ENCODE measurements around the gene ALK.

Gene ALK

GRCh38 chr2:29218550-29219125 lies 702.7 kb downstream of the ALK start:
- ATAC-seq (ENCODE audit: insufficient read depth, low read depth) (no peak), DNase-seq (no peak)
- Histone ChIP-seq H3K27me3 (ENCODE audit: insufficient read depth, low read length, poor library complexity) (peaks cover 7% of the 10 kb centered on the region), H2AFZ (ENCODE audit: low read depth, low read length) (no peak overlapping the region), H3K4me3 (ENCODE audit: low read depth in 1 of 2, low read length in 2 of 2) (no peak overlapping the region), H3K4me1 (ENCODE audit: insufficient read depth, low read length) (no peaks in the 10 kb centered on the region), H3K9me3 (ENCODE audit: insufficient read depth, low read length, severe bottlenecking) (no peaks in the 10 kb centered on the region), H4K20me1 (ENCODE audit: insufficient read depth, low read length) (peaks cover 2% of the 10 kb centered on the region; the same call in 1 of the 2 replicates), H3K4me2 (ENCODE audit: insufficient read depth, low read length) (no peak overlapping the region), H3K36me3 (ENCODE audit: insufficient read depth, low read length) (no peaks in the 10 kb centered on the region), H3K79me2 (ENCODE audit: insufficient read depth, low read length) (no peaks in the 10 kb centered on the region), H3K27ac (ENCODE audit: low read length) (no peak overlapping the region), H3K9ac (ENCODE audit: low read depth, low read length) (no peak overlapping the region)
- TF ChIP-seq EZH2 (IDR thresholded peaks at IDR 0.05; ENCODE audit: borderline replicate concordance, low read depth, low read length, severe bottlenecking) = no peak
- TF ChIP-seq CTCF (IDR thresholded peaks at IDR 0.05; ENCODE audit: borderline replicate concordance, extremely low read depth, low read length, poor library complexity, severe bottlenecking) = no peak

- Histone ChIP-seq H4K20me1 (ENCODE audit: insufficient read depth, low read length) (peaks cover 2% of the 10 kb centered on the region; the same call in 1 of the 2 replicates), H2AFZ (ENCODE audit: low read depth, low read length) (no peak overlapping the region), H3K27me3 (ENCODE audit: insufficient read depth, low read length, poor library complexity) (peaks cover 10% of the 10 kb centered on the region), H3K27ac (ENCODE audit: low read length) (no peak overlapping the region), H3K4me1 (ENCODE audit: insufficient read depth, low read length) (no peaks in the 10 kb centered on the region), H3K79me2 (ENCODE audit: insufficient read depth, low read length) (no peaks in the 10 kb centered on the region), H3K4me2 (ENCODE audit: insufficient read depth, low read length) (no peak overlapping the region), H3K9ac (ENCODE audit: low read depth, low read length) (no peak overlapping the region), H3K9me3 (ENCODE audit: insufficient read depth, low read length, severe bottlenecking) (no peaks in the 10 kb centered on the region), H3K36me3 (ENCODE audit: insufficient read depth, low read length) (no peaks in the 10 kb centered on the region), H3K4me3 (ENCODE audit: low read depth in 1 of 2, low read length in 2 of 2) (no peak overlapping the region)
- no peak for DNase-seq
- no peak for ATAC-seq (ENCODE audit: insufficient read depth, low read depth)
- TF ChIP-seq EZH2 (IDR thresholded peaks at IDR 0.05; ENCODE audit: borderline replicate concordance, low read depth, low read length, severe bottlenecking) (no peak), CTCF (IDR thresholded peaks at IDR 0.05; ENCODE audit: borderline replicate concordance, extremely low read depth, low read length, poor library complexity, severe bottlenecking) (no peak)
Observed at GRCh38 chr2:29218071-29218470, 703.3 kb downstream of the ALK start.

- H3K79me2 ChIP-seq (ENCODE audit: insufficient read depth, low read length) = no peaks in the 10 kb centered on the region
- H4K20me1 ChIP-seq (ENCODE audit: insufficient read depth, low read length) = peaks cover 2% of the 10 kb centered on the region; the same call in 1 of the 2 replicates
- H3K36me3 ChIP-seq (ENCODE audit: insufficient read depth, low read length) = no peaks in the 10 kb centered on the region
- H2AFZ ChIP-seq (ENCODE audit: low read depth, low read length) = no peak overlapping the region
- no peak overlapping the region for H3K4me3 ChIP-seq (ENCODE audit: low read depth in 1 of 2, low read length in 2 of 2)
- no peak overlapping the region for H3K9ac ChIP-seq (ENCODE audit: low read depth, low read length)
- DNase-seq = no peak
- no peak overlapping the region for H3K27ac ChIP-seq (ENCODE audit: low read length)
- no peak overlapping the region for H3K4me2 ChIP-seq (ENCODE audit: insufficient read depth, low read length)
- peaks cover 14% of the 10 kb centered on the region for H3K27me3 ChIP-seq (ENCODE audit: insufficient read depth, low read length, poor library complexity)
- no peaks in the 10 kb centered on the region for H3K4me1 ChIP-seq (ENCODE audit: insufficient read depth, low read length)
- no peak for ATAC-seq (ENCODE audit: insufficient read depth, low read depth)
- TF ChIP-seq EZH2 (IDR thresholded peaks at IDR 0.05; ENCODE audit: borderline replicate concordance, low read depth, low read length, severe bottlenecking) (no peak), CTCF (IDR thresholded peaks at IDR 0.05; ENCODE audit: borderline replicate concordance, extremely low read depth, low read length, poor library complexity, severe bottlenecking) (no peak)
- no peaks in the 10 kb centered on the region for H3K9me3 ChIP-seq (ENCODE audit: insufficient read depth, low read length, severe bottlenecking)
Observed at GRCh38 chr2:29216609-29216909, 704.8 kb downstream of the ALK start.

Measured in DND-41 (cell line).